CD4-positive, alpha-beta T cell treated with Interleukin-2 at 100 ng/mL for 4 hours (primary cell): ENCODE data around the gene SPATA32.
A peak's percentile ranks its signal among the peaks of the same experiment; 100 is the strongest.

ENCODE experiments used
- DNase-seq: peaks from one replicate; pipeline ENCODE4 v3.0.0-alpha.2; 2020; ENCODE audit warnings: low spot score

Gene SPATA32

GRCh38 chr17:45246861-45247428, 14.9 kb downstream of the SPATA32 start:
- DNase-seq = no peak

GRCh38 chr17:45246338-45246737, 15.6 kb downstream of the SPATA32 start:
- no peak for DNase-seq

DNA sequence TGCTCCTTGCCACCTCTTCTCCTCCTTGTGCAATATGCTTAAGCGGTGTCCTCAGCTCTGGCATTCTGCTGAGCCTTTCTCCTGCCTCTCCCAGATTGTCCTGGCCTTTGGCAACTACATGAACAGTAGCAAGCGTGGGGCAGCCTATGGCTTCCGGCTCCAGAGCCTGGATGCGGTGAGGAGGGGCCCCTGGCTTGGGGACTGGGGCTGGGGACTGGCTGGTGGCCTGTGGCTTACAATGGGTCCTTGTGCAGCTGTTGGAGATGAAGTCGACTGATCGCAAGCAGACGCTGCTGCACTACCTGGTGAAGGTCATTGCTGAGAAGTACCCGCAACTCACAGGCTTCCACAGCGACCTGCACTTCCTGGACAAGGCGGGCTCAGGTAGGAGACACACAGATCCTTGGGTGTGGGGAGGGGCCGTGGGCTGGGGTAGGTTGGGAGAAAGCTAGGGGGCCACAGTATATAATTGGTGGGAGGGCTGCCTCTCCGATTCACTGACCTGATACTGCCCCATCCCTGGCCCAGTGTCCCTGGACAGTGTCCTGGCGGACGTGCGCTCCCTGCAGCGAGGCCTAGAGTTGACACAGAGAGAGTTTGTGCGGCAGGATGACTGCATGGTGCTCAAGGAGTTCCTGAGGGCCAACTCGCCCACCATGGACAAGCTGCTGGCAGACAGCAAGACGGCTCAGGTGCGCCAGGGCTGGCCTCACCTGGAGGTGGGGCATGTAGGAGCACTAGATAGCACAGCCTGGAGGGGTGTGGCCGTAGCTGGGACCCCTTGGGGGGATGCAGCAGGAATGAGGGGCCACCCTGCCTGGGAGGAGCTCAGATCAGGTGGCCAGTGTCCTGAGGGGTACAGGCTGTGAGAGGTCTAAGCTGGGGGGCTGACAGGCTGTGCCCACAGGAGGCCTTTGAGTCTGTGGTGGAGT, 16.9 kb downstream of the SPATA32 start:
- no peak for DNase-seq

- DNase-seq = no peak
These were observed 18.1 kb downstream of the SPATA32 start for GRCh38 chr17:45243750-45244149.

- no peak for DNase-seq
These were observed 19.9 kb downstream of the SPATA32 start for GRCh38 chr17:45242029-45242414.

DNA sequence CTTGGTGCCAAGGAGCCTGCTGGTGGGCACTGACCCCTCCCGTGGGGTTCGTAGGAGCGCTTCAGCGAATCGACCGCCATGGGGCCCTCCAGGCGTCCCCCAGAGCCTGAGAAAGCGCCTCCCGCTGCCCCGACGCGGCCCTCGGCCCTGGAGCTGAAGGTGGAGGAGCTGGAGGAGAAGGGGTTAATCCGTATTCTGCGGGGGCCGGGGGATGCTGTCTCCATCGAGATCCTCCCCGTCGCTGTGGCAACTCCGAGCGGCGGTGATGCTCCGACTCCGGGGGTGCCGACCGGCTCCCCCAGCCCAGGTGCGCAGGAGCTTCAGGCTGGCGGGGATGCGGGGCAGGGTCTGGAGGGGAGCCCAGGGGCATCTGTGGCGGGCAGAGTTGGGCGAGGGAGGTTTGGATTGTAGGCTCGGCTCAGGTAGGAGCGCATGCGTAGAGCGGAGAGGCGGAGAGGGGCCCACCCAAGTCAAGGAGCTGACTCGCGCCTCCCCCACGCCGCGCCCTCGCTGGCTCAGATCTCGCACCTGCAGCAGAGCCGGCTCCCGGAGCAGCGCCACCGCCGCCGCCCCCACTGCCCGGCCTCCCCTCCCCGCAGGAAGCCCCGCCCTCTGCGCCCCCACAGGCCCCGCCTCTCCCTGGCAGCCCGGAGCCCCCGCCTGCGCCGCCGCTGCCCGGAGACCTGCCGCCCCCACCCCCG, 20.4 kb downstream of the SPATA32 start:
- no peak for DNase-seq

- no peak for DNase-seq
These were observed 21.0 kb downstream of the SPATA32 start for GRCh38 chr17:45240905-45241327.

GRCh38 chr17:45238155-45238774, 23.6 kb downstream of the SPATA32 start:
- DNase-seq = no peak

DNA sequence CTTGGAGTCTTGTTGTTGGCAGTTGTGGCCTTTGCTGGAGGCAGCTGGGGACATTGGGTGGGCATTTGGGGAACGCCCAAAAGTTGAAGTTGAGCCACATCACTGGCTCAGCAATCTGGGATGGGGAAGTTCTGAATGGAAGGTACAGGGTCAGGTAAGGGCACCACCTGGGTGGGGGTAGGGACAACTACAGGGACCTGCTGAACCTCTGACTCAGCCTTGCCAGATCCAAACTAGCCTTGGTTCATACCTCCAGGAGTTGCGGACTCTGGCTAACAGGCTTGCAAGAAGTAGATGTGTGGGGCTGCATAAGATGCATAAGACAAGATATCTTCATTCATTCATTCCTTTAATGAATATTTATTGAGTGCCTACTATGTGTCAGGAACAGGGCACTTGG, 24.2 kb downstream of the SPATA32 start:
- no peak for DNase-seq

- no peak for DNase-seq
These were observed 25.6 kb downstream of the SPATA32 start for GRCh38 chr17:45236282-45236606.

DNA sequence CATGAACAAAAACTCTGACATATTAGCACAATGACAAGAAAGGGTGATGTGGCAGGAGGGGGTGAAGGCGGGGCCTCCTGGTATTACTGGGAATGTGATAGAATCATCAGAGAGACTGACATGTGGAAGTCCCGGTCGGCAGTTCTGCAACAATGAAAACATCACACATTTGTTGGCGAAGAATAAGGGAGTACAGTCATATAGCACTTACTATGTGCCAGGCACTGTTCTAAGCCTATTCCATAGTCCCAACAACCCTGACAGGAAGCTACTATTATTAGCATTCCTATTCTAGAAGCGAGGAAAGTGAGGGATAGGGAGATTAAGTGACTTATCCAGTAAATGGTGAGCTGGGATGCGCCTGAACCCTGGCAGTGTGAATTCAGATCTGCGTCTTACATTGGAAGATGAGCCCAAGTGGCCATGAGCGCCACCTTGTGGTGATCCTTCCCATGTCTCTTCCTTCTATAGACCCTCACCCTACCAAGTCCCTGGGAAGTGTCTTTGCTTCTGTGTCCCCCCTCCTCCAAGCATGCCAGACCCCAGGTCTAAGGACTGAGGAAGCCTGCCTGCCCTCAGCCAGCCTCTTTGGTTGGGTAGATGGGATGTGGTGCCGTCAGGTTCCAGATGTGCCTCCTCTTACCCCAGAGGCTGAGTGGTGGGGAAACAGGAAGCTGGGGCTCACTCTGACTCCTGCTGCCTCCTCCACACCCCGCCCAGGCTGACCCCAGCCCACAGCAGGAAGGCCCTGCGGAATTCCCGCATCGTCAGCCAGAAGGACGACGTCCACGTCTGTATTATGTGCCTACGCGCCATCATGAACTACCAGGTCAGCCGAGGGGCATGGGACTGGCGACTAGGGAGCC, 26.2 kb downstream of the SPATA32 start:
- peak; percentile 80 for DNase-seq

DNA sequence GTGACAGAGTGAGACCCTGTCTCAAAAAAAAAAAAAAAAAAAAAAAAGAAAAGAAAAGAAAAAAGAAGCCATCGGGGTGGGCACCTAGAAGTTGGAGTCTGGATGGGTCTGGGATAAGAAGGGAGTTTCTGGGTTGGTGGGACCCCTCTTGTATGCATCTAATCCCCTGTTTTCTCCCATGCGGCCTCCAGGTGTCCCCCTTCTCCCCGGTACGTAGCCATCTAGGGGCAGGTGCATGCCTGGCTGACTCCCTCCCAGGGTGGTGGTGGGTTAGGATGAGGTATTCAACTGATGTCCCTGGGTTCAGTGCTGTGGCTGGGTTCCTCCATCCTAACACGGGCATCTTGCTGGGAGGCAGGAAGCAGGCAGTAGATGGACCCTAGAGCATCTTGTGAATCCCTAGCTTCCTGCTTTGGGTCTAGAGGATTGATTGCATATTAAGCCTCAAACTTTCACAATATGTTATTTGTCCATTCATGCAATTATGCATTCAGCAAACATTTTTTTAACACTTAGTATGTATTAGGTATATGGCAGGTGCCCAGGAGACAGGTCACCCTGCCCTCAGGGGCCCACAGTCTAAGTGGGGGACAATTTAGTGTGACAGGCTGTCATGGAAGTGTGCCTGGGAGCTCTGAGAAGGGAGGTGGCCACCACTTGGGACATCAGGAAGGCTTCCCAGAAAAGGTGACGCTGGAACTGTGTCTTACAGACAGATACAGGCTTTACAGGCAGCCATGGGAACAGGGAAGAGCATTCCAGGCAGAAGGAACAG, 27.1 kb downstream of the SPATA32 start:
- DNase-seq = peak; percentile 56

DNA sequence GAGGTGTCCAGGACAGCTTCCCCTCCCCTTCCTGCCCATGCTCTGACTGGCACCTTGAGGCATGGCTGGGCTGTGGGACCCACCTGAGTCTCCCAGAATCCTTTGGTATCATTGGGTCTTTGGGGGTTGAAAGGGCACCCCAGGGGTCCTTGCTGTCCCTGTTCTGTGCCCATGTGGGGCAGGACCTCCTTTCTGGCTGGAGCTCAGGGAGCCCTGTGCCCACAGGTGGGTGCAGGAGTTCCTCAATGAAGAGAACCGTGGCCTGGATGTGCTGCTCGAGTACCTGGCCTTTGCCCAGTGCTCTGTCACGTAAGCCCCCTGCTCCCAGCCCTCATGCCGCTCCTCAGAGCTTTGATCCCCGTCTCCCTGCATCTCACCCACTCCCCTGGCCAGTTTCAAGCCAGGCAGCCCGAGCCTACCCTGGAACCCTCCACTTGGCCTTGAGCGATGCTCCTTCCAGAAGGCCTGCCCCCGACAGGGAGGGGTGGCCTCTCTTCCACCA, 28.4 kb downstream of the SPATA32 start:
- DNase-seq = no peak

- no peak for DNase-seq
These were observed 29.1 kb downstream of the SPATA32 start for GRCh38 chr17:45232514-45233422.

DNA sequence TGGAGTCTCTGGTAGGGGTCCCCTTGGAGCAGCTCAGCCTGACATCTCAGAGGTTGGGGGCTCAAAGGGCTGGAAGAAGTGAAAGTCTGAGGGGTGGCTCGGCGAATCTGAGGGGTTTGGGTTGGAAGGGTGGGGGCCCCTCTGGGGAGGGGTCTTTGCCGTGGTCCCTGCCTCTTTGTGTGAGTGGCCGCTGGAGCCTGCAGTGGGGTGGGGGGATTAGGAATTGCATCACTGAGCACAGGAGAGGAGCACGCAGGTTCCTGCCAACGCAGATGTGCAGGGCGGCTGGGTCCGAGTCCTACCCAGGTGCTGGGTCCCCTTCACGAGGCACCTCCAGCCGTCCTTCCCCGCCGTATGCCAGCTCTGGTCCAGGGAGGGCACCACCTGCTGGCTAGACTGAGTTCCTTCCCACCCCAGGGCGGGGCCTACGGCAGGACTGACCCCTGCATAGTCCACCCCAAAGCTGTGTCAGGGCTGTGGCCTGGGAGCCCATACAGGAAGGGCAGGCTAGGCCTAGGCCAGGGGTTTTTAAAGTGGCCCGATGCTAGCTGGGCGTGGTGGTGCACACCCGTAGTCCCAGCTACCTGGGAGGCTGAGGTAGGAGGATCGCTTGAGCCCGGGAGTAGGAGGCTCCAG, 30.3 kb downstream of the SPATA32 start:
- DNase-seq = peak; percentile 27

DNA sequence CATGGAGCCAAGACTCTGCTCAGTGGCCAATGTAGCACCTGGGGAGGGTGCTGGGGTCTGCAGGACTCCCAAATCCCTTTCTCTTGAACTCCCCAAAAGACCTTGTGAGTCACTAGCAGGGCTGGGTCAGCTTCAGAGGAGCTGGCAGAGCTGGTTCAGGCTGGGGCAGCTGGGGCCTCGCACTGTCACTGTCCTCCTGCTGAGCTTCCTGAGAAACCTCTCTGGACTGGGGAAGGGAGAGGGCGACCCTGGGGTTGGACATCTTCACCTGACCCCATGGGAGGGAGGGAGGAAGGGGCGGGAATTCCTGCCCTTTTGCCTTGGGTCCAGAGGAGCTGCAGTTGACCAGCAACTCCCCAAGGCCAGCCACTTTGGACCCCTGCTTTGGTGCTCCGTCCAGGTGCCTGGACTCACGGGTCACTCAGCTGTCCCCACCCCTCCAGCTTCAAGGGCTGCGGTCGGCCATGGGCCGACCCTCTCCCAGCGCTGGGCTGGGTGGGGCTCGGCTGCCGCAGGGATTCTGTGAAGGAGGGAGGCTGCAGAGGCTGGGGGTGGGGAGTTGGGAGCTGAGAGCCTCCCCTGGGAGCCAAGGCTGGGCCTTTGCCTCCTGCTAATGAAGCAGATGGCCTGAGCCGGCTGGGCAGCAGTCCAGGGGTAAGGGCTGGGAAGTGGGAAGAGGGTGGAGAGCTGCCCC, 31.0 kb downstream of the SPATA32 start:
- no peak for DNase-seq

DNA sequence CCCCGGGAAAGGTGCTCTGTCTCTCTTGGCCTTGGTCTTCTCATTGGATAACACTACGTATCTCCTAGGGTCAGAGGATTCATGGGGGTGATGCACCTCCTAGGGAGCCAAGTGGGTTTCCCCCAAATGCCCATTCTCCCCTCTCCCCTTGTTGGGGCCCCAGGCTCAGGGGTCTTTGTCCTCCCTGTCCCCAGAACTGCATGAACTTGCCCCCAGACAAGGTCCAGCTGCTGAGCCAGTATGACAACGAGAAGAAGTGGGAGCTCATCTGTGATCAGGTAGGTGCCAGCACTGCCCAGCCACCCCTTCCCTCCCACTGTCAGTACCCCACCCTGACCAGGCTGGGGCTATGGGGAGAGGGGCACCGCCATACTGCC, 31.5 kb downstream of the SPATA32 start:
- no peak for DNase-seq

- DNase-seq = peak; percentile 33
These were observed 32.0 kb downstream of the SPATA32 start for GRCh38 chr17:45229681-45230409.
